Measurements from ENCODE around the gene HERPUD1.
"Not testable (repeated sequence)": the region's sequence is repeated elsewhere in the genome, so short reads cannot be mapped to it uniquely, and the experiment has no call there.

The HERPUD1 gene

GRCh38 chr16:56988161-56988947 lies 56.4 kb downstream of the HERPUD1 start:
- Histone ChIP-seq H3K9ac (ENCODE audit: low read depth, low read length) (peak overlapping the region; percentile 84), H3K4me3 (ENCODE audit: low read length) (peak overlapping the region; percentile 92)

DNA sequence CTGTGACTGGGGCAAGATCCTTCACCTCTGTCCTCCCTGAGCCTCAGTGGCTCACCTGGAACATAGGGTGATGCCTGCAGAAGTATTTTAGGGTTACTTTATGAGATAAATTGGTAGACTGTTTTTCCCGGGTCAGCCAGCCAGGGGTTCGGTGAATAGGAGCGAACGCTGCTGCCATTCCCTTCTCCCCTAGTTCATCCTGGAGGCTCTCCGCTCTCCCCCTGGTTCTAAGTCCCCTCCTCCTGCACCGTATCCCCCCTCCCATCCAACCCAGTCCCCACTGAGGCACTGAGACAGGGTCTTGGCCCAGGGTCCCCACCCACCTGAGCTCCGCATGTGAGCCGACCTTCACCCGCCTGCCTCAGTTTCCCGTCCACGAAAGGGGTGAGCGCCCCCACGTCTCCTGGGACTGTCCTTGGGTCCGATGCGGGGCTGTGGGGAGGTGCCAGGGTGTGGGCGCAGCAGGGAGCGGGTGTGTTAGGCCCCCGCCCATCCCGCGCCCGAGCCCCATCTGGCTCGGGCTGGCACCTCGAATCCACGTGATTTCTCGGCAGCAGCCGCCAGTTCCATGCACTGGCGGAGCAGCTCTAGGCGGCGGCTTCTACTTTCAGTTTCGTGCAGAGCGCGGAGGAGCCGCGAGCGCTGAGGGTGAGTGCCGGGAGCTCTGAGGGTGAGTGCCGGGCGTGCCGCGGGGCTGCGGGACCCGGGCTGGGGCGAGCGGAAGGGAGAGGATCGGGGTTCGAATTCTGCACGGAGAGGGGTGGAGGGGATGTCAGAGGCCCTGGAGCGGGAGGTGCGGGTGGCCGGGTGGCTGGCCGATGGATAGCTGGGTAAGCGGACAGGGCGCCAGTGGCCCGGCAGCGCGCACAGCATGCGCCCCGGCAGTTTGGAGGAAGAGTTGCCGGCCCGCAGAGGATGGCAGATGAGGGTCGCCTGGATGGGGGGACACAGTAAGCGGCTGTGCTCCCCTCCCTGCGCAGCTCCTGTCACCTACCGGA lies 57.3 kb downstream of the HERPUD1 start, which contains the start of gene NLRC5:
TSS of gene NLRC5 (plus strand) at position 610 of the 998 bp plus-strand sequence. CDS start 31,156 bp downstream, outside the sequence.
- Histone ChIP-seq H3K36me3 (ENCODE audit: insufficient read depth, low read length) (no peaks in the 10 kb centered on the region), H3K9ac (ENCODE audit: low read depth, low read length) (peak within 1 kb of the TSS; percentile 84), H3K9me3 (replicated peaks; ENCODE audit: low read length) (no peaks in the 10 kb centered on the region), H3K4me3 (ENCODE audit: low read length) (peak within 1 kb of the TSS; percentile 92), H3K27me3 (ENCODE audit: control insufficient read depth, insufficient read depth, low read length) (no peaks in the 10 kb centered on the region), H3K4me1 (ENCODE audit: control insufficient read depth, insufficient read depth, low read length) (peaks cover 38% of the 10 kb centered on the region), H3K4me2 (ENCODE audit: low read length) (peak within 1 kb of the TSS; percentile 93)

More at GRCh38 chr16:56988161-56988947, 56.4 kb downstream of the HERPUD1 start:
- no peaks in the 10 kb centered on the region for H3K9me3 ChIP-seq (replicated peaks; ENCODE audit: low read length)
- H3K27me3 ChIP-seq (ENCODE audit: control insufficient read depth, insufficient read depth, low read length), result no peaks in the 10 kb centered on the region
- peaks cover 36% of the 10 kb centered on the region for H3K4me1 ChIP-seq (ENCODE audit: control insufficient read depth, insufficient read depth, low read length)
- peak overlapping the region; percentile 93 for H3K4me2 ChIP-seq (ENCODE audit: low read length)
- H3K36me3 ChIP-seq (ENCODE audit: insufficient read depth, low read length), result no peaks in the 10 kb centered on the region

DNA sequence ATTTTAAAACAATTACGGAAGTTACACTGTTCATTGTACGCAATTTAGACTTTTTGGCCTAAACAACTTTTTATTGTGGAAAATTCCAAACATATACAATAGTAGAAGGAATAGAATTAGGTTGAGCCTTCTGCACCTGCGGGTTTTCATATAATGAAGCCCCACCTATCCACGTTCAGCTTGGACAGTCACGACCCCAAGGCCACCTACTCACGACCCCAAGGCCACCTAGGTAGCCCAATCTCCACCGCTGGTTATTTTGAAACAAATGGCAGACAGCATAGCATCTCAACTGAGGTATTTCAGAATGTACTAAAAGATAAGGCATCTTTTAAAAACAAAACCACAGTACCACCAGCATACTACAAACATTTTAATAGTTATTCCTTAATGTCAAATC lies 58.0 kb downstream of the HERPUD1 start:
- Histone ChIP-seq H3K4me1 (ENCODE audit: control insufficient read depth, insufficient read depth, low read length) (peaks cover 37% of the 10 kb centered on the region), H3K4me3 (ENCODE audit: low read length) (peak overlapping the region; percentile 92), H3K4me2 (ENCODE audit: low read length) (peak overlapping the region; percentile 93), H3K27me3 (ENCODE audit: control insufficient read depth, insufficient read depth, low read length) (no peaks in the 10 kb centered on the region), H3K9ac (ENCODE audit: low read depth, low read length) (peak overlapping the region; percentile 84), H3K36me3 (ENCODE audit: insufficient read depth, low read length) (no peaks in the 10 kb centered on the region), H3K9me3 (replicated peaks; ENCODE audit: low read length) (no peaks in the 10 kb centered on the region)

DNA sequence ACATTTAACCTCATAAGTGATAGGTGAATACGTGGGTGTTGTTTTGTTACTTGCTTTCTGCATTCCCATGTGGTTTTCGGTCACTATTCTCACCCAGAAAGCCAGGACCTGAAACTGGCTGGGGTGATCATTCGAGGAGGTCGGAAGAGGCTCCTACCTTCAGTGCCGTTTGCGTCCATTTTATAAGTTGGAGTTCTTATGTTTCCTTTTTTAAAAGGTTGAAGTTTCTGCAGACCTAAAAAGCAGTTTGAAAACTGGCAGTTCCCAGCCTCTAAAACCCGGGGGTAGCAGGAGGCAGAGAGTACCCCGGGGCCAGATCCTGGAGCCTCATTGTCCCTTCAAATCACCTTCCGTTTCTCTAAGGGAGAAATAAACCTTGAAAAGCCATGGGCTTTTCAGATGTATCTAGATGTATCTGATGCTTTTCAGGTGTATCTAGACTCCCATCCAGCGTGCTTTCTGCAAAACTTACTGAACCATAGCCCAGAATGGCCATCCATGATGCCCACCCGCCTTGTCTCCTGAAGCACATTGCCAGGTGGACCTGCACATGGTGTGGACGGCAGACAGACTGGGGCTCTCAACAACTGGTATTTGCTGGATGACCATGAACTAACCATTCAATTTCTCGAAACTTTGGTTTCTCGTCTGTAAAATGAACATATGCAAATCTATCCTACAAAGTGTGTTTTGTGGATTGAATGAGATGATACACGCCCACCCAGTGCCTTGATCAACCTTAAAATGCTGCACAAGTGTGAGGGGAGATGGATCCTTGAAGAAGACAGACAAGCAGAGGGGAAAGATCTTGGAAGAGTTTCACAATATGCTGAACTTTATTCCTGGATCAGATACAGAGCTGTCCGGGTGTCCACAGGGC lies 58.7 kb downstream of the HERPUD1 start:
- Histone ChIP-seq H3K4me3 (ENCODE audit: low read length) (peak overlapping the region; percentile 92), H3K9ac (ENCODE audit: low read depth, low read length) (peak overlapping the region; percentile 84), H3K4me2 (ENCODE audit: low read length) (peak overlapping the region; percentile 93), H3K27me3 (ENCODE audit: control insufficient read depth, insufficient read depth, low read length) (no peaks in the 10 kb centered on the region), H3K4me1 (ENCODE audit: control insufficient read depth, insufficient read depth, low read length) (peaks cover 31% of the 10 kb centered on the region), H3K36me3 (ENCODE audit: insufficient read depth, low read length) (no peaks in the 10 kb centered on the region), H3K9me3 (replicated peaks; ENCODE audit: low read length) (no peaks in the 10 kb centered on the region)

DNA sequence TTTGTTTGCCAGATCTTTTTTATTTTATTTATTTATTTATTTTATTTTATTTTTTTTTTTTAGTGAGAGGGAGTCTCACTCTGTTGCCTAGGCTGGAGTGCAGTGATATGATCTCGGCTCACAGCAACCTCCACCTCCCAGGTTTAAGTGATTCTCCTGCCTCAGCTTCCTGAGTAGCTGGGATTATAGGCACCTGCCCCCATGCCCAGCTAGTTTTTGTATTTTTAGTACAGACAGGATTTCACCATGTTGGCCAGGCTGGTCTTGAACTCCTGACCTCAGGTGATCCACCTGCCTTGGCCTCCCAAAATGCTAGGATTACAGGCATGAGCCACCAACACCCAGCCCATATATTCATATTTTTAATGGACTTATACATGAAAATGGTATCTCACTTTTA lies 60.5 kb downstream of the HERPUD1 start:
- not testable (repeated sequence) for H3K9ac ChIP-seq (ENCODE audit: low read depth, low read length); H3K36me3 ChIP-seq (ENCODE audit: insufficient read depth, low read length); H3K9me3 ChIP-seq (replicated peaks; ENCODE audit: low read length); H3K27me3 ChIP-seq (ENCODE audit: control insufficient read depth, insufficient read depth, low read length); H3K4me2 ChIP-seq (ENCODE audit: low read length); H3K4me3 ChIP-seq (ENCODE audit: low read length)
- H3K4me1 ChIP-seq (ENCODE audit: control insufficient read depth, insufficient read depth, low read length), result peaks cover 27% of the 10 kb centered on the region

DNA sequence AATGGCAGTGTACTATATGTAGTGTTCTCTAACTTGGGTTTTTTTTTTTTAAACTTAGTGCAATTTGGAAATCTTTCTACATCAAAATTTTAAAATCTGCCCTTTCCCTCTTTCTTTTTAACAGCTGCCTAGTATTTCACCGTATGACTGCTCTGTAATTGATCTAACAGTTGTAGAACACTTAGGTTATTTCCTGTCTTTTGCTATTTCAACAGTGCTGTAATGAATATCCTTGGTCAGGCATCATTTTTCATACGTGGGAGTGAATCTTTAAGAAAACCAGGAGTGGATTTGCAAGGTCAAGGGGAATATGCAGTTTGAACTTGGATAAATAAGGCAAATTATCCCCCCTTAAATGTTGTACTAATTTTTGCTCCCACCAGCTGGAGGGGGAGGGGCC lies 61.3 kb downstream of the HERPUD1 start:
- no peak overlapping the region for H3K4me3 ChIP-seq (ENCODE audit: low read length)
- no peak overlapping the region for H3K9ac ChIP-seq (ENCODE audit: low read depth, low read length)
- no peaks in the 10 kb centered on the region for H3K27me3 ChIP-seq (ENCODE audit: control insufficient read depth, insufficient read depth, low read length)
- H3K4me1 ChIP-seq (ENCODE audit: control insufficient read depth, insufficient read depth, low read length), result peaks cover 26% of the 10 kb centered on the region
- H3K9me3 ChIP-seq (replicated peaks; ENCODE audit: low read length), result no peaks in the 10 kb centered on the region
- no peaks in the 10 kb centered on the region for H3K36me3 ChIP-seq (ENCODE audit: insufficient read depth, low read length)
- H3K4me2 ChIP-seq (ENCODE audit: low read length), result no peak overlapping the region

DNA sequence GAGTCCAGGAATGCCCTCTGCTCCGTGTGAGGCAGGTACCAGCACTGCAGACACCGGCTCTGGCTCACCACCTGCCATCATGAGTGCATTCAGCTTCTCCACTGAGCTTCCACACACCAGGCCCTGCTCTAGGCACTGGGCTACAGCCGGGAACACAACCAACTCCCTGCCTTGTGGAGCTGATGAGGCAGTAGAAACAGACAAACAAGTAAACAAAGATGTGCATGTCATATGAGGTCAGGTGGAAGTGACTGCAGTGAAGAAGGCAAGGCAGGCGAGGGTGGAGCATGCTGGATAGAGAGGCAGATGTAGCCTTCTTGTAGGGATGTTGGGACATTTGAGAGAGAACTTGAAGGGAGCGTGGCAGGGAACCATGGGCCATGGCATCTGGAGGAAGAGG lies 62.4 kb downstream of the HERPUD1 start:
- H3K9ac ChIP-seq (ENCODE audit: low read depth, low read length), result no peak overlapping the region
- no peaks in the 10 kb centered on the region for H3K27me3 ChIP-seq (ENCODE audit: control insufficient read depth, insufficient read depth, low read length)
- H3K4me2 ChIP-seq (ENCODE audit: low read length), result no peak overlapping the region
- H3K4me1 ChIP-seq (ENCODE audit: control insufficient read depth, insufficient read depth, low read length), result peaks cover 18% of the 10 kb centered on the region
- H3K4me3 ChIP-seq (ENCODE audit: low read length), result no peak overlapping the region
- H3K36me3 ChIP-seq (ENCODE audit: insufficient read depth, low read length), result no peaks in the 10 kb centered on the region
- no peaks in the 10 kb centered on the region for H3K9me3 ChIP-seq (replicated peaks; ENCODE audit: low read length)
